Activated CD8-positive, alpha-beta memory T cell treated with anti-CD3 and anti-CD28 coated beads, Interleukin-2, amount 50 U/mL, for 24 hours (primary cell): ENCODE data around the gene TMEM45B.
"Not testable (repeated sequence)": the region's sequence is repeated elsewhere in the genome, so short reads cannot be mapped to it uniquely, and the experiment has no call there.

ENCODE experiments used
- DNase-seq: peaks from one replicate; pipeline ENCODE4 v3.0.0-alpha.2; 2020; ENCODE audit errors: extremely low read depth

TMEM45B gene

GRCh38 chr11:129808241-129808640 lies 7.4 kb upstream of the TMEM45B start:
- not testable (repeated sequence) for DNase-seq

GRCh38 chr11:129813231-129813791 lies 2.3 kb upstream of the TMEM45B start:
- DNase-seq = no peak

GRCh38 chr11:129814244-129815014 lies 1.2 kb upstream of the TMEM45B start:
- peak; percentile 45 for DNase-seq

GRCh38 chr11:129817534-129818051 lies 1.9 kb downstream of the TMEM45B start:
- DNase-seq = no peak

GRCh38 chr11:129818236-129818635 lies 2.6 kb downstream of the TMEM45B start:
- not testable (repeated sequence) for DNase-seq

GRCh38 chr11:129819237-129819636 lies 3.6 kb downstream of the TMEM45B start:
- no peak for DNase-seq

- not testable (repeated sequence) for DNase-seq
Measured at GRCh38 chr11:129820228-129820627, 4.6 kb downstream of the TMEM45B start.

- not testable (repeated sequence) for DNase-seq
Measured at GRCh38 chr11:129823281-129823680, 7.6 kb downstream of the TMEM45B start.

- not testable (repeated sequence) for DNase-seq
Measured at GRCh38 chr11:129823799-129824198, 8.2 kb downstream of the TMEM45B start.

GRCh38 chr11:129825380-129825779 lies 9.7 kb downstream of the TMEM45B start:
- no peak for DNase-seq

GRCh38 chr11:129828301-129828836 lies 12.7 kb downstream of the TMEM45B start:
- no peak for DNase-seq

- not testable (repeated sequence) for DNase-seq
Measured at GRCh38 chr11:129829497-129829896, 13.8 kb downstream of the TMEM45B start.

- not testable (repeated sequence) for DNase-seq
Measured at GRCh38 chr11:129831227-129831626, 15.6 kb downstream of the TMEM45B start.

- DNase-seq = not testable (repeated sequence)
Measured at GRCh38 chr11:129833260-129833659, 17.6 kb downstream of the TMEM45B start.

GRCh38 chr11:129836423-129836891 lies 20.8 kb downstream of the TMEM45B start:
- DNase-seq = not testable (repeated sequence)

GRCh38 chr11:129836979-129837378 lies 21.3 kb downstream of the TMEM45B start:
- DNase-seq = no peak

- no peak for DNase-seq
Measured at GRCh38 chr11:129840236-129840635, 24.6 kb downstream of the TMEM45B start.

- DNase-seq = no peak
Measured at GRCh38 chr11:129842138-129842537, 26.5 kb downstream of the TMEM45B start.

GRCh38 chr11:129846508-129847335 lies 31.1 kb downstream of the TMEM45B start:
- no peak for DNase-seq

- DNase-seq = not testable (repeated sequence)
Measured at GRCh38 chr11:129847361-129847760, 31.7 kb downstream of the TMEM45B start.

- DNase-seq = no peak
Measured at GRCh38 chr11:129849447-129850130, 33.9 kb downstream of the TMEM45B start.
